Upper lobe of right lung (tissue), 1 donor: ENCODE data around the gene SULT2B1. TPM values are rescaled to one million over a fixed set of nuclear protein-coding genes. Genes with fewer than 3 reads are reported as not detected.

Experiments
- ATAC-seq: fragments of 200-7000 bp; cut with Tn5 transposase; one replicate; pipeline ENCODE4 v1.9.1; 2020; ENCODE audit warnings: mild to moderate bottlenecking, moderate library complexity
- DNase-seq: peaks from one replicate; pipeline ENCODE4 v3.0.0-alpha.2; 2020
- H3K27ac ChIP-seq: fragments of 200-600 bp; one replicate; pipeline ENCODE4 v1.8.0; 2022
- H3K27me3 ChIP-seq: fragments of 200-600 bp; one replicate; pipeline ENCODE4 v1.8.0; 2022; ENCODE audit warnings: mild to moderate bottlenecking
- H3K36me3 ChIP-seq: fragments of 200-600 bp; one replicate; pipeline ENCODE4 v1.8.0; 2022
- H3K4me1 ChIP-seq: fragments of 200-600 bp; one replicate; pipeline ENCODE4 v1.8.0; 2022
- H3K4me3 ChIP-seq: fragments of 200-600 bp; one replicate; pipeline ENCODE4 v1.8.0; 2022; ENCODE audit warnings: mild to moderate bottlenecking
- H3K9me3 ChIP-seq: fragments of 200-600 bp; one replicate; pipeline ENCODE4 v1.8.0; 2022
- CTCF ChIP-seq: fragments of 200-600 bp; IDR thresholded peaks from one replicate; pipeline ENCODE4 v1.8.0; 2022; ENCODE audit warnings: antibody characterized with exemption
- intact Hi-C: fragments of 100-400 bp; cut with DNase I; formaldehyde crosslinking; loops from one replicate; pipeline ENCODE4 v1.11.0; 2022
- total RNA-seq: library from RNA; stranded (reverse); fragmentation: NEBNext Ultra II Directional; extraction: Animal tissue kit (Norgen Biotek cat#: 25700); gene quantifications from one replicate; pipeline ENCODE4 v1.2.1, GENCODE V29; 2021
- donor health status: DM: no; HTN: yes; CAD: no; lungs with severe emphysema.

The SULT2B1 gene
- total RNA-seq, 1 donor from 2014 or later, result 20.4 TPM

GRCh38 chr19:48544856-48545750 is 6.9 kb upstream of the SULT2B1 start:
- ATAC-seq, result no peak
- H3K9me3 ChIP-seq, result no peaks in the 10 kb centered on the region
- H3K4me3 ChIP-seq, result no peak overlapping the region
- TF ChIP-seq CTCF, result no peak
- no peaks in the 10 kb centered on the region for H3K36me3 ChIP-seq
- H3K27me3 ChIP-seq, result no peaks in the 10 kb centered on the region
- no peaks in the 10 kb centered on the region for H3K4me1 ChIP-seq
- H3K27ac ChIP-seq, result no peak overlapping the region
- DNase-seq, result no peak
- intact Hi-C loops, result no loop called here

GRCh38 chr19:48547722-48548121 is 4.2 kb upstream of the SULT2B1 start:
- intact Hi-C loops, result no loop called here
- H3K9me3 ChIP-seq, result no peaks in the 10 kb centered on the region

GRCh38 chr19:48548253-48548911 is 3.6 kb upstream of the SULT2B1 start:
- no peak for ATAC-seq
- no peak overlapping the region for H3K4me3 ChIP-seq
- H3K27me3 ChIP-seq, result no peaks in the 10 kb centered on the region
- no peaks in the 10 kb centered on the region for H3K4me1 ChIP-seq
- H3K27ac ChIP-seq, result no peak overlapping the region
- intact Hi-C loops, result no loop called here
- H3K36me3 ChIP-seq, result no peaks in the 10 kb centered on the region
- DNase-seq, result no peak
- TF ChIP-seq CTCF, result no peak
- no peaks in the 10 kb centered on the region for H3K9me3 ChIP-seq

More at GRCh38 chr19:48547722-48548121, 4.2 kb upstream of the SULT2B1 start:
- H3K4me3 ChIP-seq, result no peak overlapping the region
- H3K36me3 ChIP-seq, result no peaks in the 10 kb centered on the region
- no peak overlapping the region for H3K27ac ChIP-seq
- no peak for ATAC-seq
- no peak for DNase-seq
- H3K27me3 ChIP-seq, result no peaks in the 10 kb centered on the region
- no peaks in the 10 kb centered on the region for H3K4me1 ChIP-seq
- no peak for TF ChIP-seq CTCF

- Histone ChIP-seq H3K27ac (no peak overlapping the region), H3K4me3 (no peak overlapping the region), H3K36me3 (no peaks in the 10 kb centered on the region), H3K9me3 (no peaks in the 10 kb centered on the region), H3K27me3 (no peaks in the 10 kb centered on the region), H3K4me1 (no peaks in the 10 kb centered on the region)
- no peak for TF ChIP-seq CTCF
- DNase-seq (no peak), ATAC-seq (no peak)
- intact Hi-C loops, result no loop called here
Measured at GRCh38 chr19:48549380-48549779, 2.6 kb upstream of the SULT2B1 start.

GRCh38 chr19:48552406-48553322 is 692 bp downstream of the SULT2B1 start:
- Histone ChIP-seq H3K9me3 (no peaks in the 10 kb centered on the region), H3K36me3 (no peaks in the 10 kb centered on the region), H3K4me1 (no peaks in the 10 kb centered on the region), H3K4me3 (peak overlapping the region; percentile 26), H3K27me3 (no peaks in the 10 kb centered on the region), H3K27ac (no peak overlapping the region)
- ATAC-seq (no peak), DNase-seq (no peak)
- no peak for TF ChIP-seq CTCF
- intact Hi-C loops, result no loop called here
